ENCODE results near the gene THBS4. TPM values are rescaled to one million over a fixed set of nuclear protein-coding genes. Genes with fewer than 3 reads are reported as not detected.
"Not testable (repeated sequence)": the region's sequence is repeated elsewhere in the genome, so short reads cannot be mapped to it uniquely, and the experiment has no call there.

Gene THBS4
- total RNA-seq, 1 donor = 0.36 TPM

DNA sequence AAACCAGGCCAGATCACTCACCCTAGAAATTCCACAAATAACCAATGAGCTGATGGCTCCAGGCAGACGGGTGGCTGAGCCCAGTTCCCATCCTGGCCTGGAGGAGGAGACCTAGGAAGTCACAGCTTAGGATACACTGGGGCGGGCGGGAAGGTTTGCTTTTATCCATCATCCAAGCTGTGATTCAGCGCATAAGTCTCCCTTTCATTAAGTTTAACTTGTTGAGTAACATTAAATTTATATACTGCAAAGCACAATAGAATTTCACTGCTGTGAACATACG, 55.7 kb downstream of the THBS4 start:
- Histone ChIP-seq H3K27ac (ENCODE audit: low read depth, low read length) (no peak overlapping the region), H3K36me3 (ENCODE audit: insufficient read depth, low read length) (no peaks in the 10 kb centered on the region), H3K79me2 (ENCODE audit: insufficient read depth, low read length) (no peaks in the 10 kb centered on the region), H2AFZ (ENCODE audit: low read length) (no peak overlapping the region), H3K4me2 (ENCODE audit: insufficient read depth, low read length) (no peak overlapping the region), H3K27me3 (ENCODE audit: insufficient read depth, low read length) (peaks cover 7% of the 10 kb centered on the region), H3K4me3 (ENCODE audit: insufficient read depth, low read length) (no peak overlapping the region), H3K4me1 (ENCODE audit: insufficient read depth, low read length) (peaks cover 3% of the 10 kb centered on the region), H3K9me3 (ENCODE audit: low read depth, low read length) (no peaks in the 10 kb centered on the region), H4K20me1 (ENCODE audit: insufficient read depth, low read length) (no peaks in the 10 kb centered on the region)
- DNase-seq (ENCODE audit: insufficient read length, low spot score, missing footprints) = no peak
- TF ChIP-seq, protein P1, sequence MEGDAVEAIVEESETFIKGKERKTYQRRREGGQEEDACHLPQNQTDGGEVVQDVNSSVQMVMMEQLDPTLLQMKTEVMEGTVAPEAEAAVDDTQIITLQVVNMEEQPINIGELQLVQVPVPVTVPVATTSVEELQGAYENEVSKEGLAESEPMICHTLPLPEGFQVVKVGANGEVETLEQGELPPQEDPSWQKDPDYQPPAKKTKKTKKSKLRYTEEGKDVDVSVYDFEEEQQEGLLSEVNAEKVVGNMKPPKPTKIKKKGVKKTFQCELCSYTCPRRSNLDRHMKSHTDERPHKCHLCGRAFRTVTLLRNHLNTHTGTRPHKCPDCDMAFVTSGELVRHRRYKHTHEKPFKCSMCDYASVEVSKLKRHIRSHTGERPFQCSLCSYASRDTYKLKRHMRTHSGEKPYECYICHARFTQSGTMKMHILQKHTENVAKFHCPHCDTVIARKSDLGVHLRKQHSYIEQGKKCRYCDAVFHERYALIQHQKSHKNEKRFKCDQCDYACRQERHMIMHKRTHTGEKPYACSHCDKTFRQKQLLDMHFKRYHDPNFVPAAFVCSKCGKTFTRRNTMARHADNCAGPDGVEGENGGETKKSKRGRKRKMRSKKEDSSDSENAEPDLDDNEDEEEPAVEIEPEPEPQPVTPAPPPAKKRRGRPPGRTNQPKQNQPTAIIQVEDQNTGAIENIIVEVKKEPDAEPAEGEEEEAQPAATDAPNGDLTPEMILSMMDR (IDR thresholded peaks at IDR 0.05; ENCODE audit: extremely low read depth, low read depth, low read length) = no peak

DNA sequence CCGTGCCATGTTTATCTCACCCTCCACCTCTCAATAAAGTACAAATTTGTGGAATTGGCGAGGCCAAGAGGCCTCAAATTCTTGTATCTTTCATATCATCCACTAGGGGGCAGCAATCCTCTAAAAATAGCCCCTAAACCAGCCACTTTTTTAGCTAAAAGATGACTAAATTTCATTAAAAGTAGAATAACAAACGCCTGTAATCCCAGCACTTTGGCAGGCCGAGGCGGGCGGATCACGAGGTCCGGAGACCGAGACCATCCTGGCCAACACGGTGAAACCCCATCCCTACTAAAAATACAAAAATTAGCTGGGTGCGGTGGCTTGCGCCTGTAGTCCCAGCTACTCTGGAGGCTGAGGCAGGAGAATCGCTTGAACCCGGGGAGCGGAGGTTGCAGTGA, 56.6 kb downstream of the THBS4 start:
- peak; percentile 71 for DNase-seq (ENCODE audit: insufficient read length, low spot score, missing footprints)
- Histone ChIP-seq H2AFZ (ENCODE audit: low read length) (peak overlapping the region; percentile 68), H3K4me3 (ENCODE audit: insufficient read depth, low read length) (peak overlapping the region; percentile 53), H3K4me2 (ENCODE audit: insufficient read depth, low read length) (peak overlapping the region; percentile 72), H3K27ac (ENCODE audit: low read depth, low read length) (peak overlapping the region; percentile 33)
- H4K20me1 ChIP-seq (ENCODE audit: insufficient read depth, low read length); H3K36me3 ChIP-seq (ENCODE audit: insufficient read depth, low read length); H3K27me3 ChIP-seq (ENCODE audit: insufficient read depth, low read length); H3K79me2 ChIP-seq (ENCODE audit: insufficient read depth, low read length); H3K4me1 ChIP-seq (ENCODE audit: insufficient read depth, low read length); H3K9me3 ChIP-seq (ENCODE audit: low read depth, low read length): not testable (repeated sequence)
- TF ChIP-seq, protein P1 (IDR thresholded peaks at IDR 0.05; ENCODE audit: extremely low read depth, low read depth, low read length) = peak; percentile 63

DNA sequence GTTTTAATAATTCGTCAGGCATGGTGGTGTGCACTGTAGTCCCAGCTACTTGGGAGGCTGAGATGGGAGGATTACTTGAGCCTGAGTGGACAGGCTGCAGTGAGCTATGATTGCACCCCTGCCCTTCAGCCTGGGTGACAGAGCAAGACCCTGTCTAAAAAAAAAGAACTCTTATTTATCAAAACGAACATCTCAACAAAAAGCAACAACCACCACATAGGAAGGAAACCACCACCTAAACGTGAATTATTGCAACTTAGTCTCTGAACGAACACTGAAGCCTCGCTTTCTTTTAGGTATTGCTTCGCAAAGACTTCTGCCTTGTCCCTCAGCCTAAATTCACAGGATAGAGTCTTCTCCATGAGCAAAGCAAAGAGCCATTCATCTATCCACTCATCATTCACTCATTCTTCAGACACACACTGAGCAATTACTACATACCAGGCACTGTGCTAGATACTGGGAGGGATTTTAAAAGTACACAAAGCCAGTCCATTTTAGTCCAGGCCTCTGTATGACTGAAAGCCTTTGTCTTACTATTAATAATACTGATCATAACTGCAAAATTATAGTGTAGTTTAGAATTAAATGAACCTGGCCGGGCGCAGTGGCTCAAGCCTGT, 57.4 kb downstream of the THBS4 start:
- peaks cover 3% of the 10 kb centered on the region for H3K4me1 ChIP-seq (ENCODE audit: insufficient read depth, low read length)
- H3K4me3 ChIP-seq (ENCODE audit: insufficient read depth, low read length) = no peak overlapping the region
- no peaks in the 10 kb centered on the region for H3K9me3 ChIP-seq (ENCODE audit: low read depth, low read length)
- H3K27me3 ChIP-seq (ENCODE audit: insufficient read depth, low read length) = no peaks in the 10 kb centered on the region
- no peaks in the 10 kb centered on the region for H3K36me3 ChIP-seq (ENCODE audit: insufficient read depth, low read length)
- TF ChIP-seq, protein P1 (IDR thresholded peaks at IDR 0.05; ENCODE audit: extremely low read depth, low read depth, low read length) = no peak
- H3K4me2 ChIP-seq (ENCODE audit: insufficient read depth, low read length) = no peak overlapping the region
- no peaks in the 10 kb centered on the region for H4K20me1 ChIP-seq (ENCODE audit: insufficient read depth, low read length)
- no peaks in the 10 kb centered on the region for H3K79me2 ChIP-seq (ENCODE audit: insufficient read depth, low read length)
- H2AFZ ChIP-seq (ENCODE audit: low read length) = peak overlapping the region; percentile 68
- DNase-seq (ENCODE audit: insufficient read length, low spot score, missing footprints) = no peak
- H3K27ac ChIP-seq (ENCODE audit: low read depth, low read length) = no peak overlapping the region

DNA sequence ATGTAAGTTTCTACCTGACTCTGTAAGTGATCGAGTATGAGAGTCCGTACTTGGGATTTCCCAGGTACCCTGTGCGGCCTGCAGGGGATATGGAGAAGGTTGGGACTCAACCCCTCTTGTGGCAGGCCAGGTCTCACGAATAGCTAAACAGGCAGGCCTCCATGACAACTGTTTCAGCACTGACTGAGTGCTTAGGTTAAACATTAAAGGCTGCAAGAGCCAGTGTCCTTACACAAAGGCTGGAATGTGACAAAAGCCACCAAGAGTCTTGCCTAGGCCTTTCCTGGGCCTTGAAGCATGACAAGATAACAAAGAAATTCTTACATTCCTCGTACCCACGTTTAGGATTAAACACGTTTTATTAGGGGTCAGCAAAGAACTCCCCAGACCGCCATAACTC, 58.6 kb downstream of the THBS4 start:
- TF ChIP-seq, protein P1 (IDR thresholded peaks at IDR 0.05; ENCODE audit: extremely low read depth, low read depth, low read length) = no peak
- Histone ChIP-seq H3K36me3 (ENCODE audit: insufficient read depth, low read length) (no peaks in the 10 kb centered on the region), H3K9me3 (ENCODE audit: low read depth, low read length) (no peaks in the 10 kb centered on the region), H3K4me1 (ENCODE audit: insufficient read depth, low read length) (peaks cover 3% of the 10 kb centered on the region), H3K27ac (ENCODE audit: low read depth, low read length) (no peak overlapping the region), H3K4me3 (ENCODE audit: insufficient read depth, low read length) (no peak overlapping the region), H3K79me2 (ENCODE audit: insufficient read depth, low read length) (no peaks in the 10 kb centered on the region), H3K4me2 (ENCODE audit: insufficient read depth, low read length) (no peak overlapping the region), H4K20me1 (ENCODE audit: insufficient read depth, low read length) (no peaks in the 10 kb centered on the region), H3K27me3 (ENCODE audit: insufficient read depth, low read length) (no peaks in the 10 kb centered on the region), H2AFZ (ENCODE audit: low read length) (no peak overlapping the region)
- no peak for DNase-seq (ENCODE audit: insufficient read length, low spot score, missing footprints)

Measured in osteoblast (primary cell).